ENCODE data around the gene DDX28.

DNA sequence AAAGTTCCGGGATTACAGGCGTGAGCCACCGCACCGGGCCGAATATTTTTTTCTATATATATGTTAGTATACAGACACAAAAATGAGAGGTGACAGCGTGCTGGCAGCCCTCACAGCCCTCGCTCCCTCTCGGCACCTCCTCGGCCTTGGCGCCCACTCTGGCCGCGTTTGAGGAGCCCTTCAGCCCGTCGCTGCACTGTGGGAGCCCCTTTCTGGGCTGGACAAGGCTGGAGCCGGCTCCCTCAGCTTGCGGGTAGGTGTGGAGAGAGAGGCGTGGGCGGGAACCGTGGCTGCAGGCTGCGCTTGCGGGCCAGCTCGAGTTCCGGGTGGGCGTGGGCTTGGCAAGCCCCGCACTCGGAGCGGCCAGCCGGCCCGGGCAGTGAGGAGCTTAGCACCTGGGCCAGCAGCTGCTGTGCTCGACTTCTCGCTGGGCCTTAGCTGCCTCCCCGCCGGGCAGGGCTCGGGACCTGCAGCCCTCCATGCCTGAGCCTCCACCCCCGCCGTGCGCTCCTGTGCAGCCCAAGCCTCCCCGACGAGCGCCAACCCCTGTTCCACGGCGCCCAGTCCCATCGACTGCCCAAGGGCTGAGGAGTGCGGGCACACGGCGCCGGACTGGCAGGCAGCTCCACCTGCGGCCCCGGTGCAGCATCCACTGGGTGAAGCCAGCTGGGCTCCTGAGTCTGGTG, 40.9 kb downstream of the DDX28 start:
- TF ChIP-seq, protein P1, sequence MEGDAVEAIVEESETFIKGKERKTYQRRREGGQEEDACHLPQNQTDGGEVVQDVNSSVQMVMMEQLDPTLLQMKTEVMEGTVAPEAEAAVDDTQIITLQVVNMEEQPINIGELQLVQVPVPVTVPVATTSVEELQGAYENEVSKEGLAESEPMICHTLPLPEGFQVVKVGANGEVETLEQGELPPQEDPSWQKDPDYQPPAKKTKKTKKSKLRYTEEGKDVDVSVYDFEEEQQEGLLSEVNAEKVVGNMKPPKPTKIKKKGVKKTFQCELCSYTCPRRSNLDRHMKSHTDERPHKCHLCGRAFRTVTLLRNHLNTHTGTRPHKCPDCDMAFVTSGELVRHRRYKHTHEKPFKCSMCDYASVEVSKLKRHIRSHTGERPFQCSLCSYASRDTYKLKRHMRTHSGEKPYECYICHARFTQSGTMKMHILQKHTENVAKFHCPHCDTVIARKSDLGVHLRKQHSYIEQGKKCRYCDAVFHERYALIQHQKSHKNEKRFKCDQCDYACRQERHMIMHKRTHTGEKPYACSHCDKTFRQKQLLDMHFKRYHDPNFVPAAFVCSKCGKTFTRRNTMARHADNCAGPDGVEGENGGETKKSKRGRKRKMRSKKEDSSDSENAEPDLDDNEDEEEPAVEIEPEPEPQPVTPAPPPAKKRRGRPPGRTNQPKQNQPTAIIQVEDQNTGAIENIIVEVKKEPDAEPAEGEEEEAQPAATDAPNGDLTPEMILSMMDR (IDR thresholded peaks at IDR 0.05) = no peak
- TF ChIP-seq POLR2A (IDR thresholded peaks at IDR 0.05) = no peak

Measured in testis (tissue), 2 donors.